HG02938 (cell line): ENCODE measurements around the gene A3GALT2.

Experiments used
- ATAC-seq: cut with Tn5 transposase; IDR thresholded peaks from one replicate; pipeline ENCODE4 v1.9.1; 2021; ENCODE audit warnings: mild to moderate bottlenecking, moderate library complexity; ENCODE audit not compliant: unreplicated experiment

Gene A3GALT2

GRCh38 chr1:33320619-33321165 is at the start of gene A3GALT2:
TSS of gene A3GALT2 (minus strand) at chr1:33321098. CDS start at chr1:33321098, 0 bp downstream.
- no peak for ATAC-seq

GRCh38 chr1:33370301-33370700 is 49.4 kb upstream of the A3GALT2 start:
- no peak for ATAC-seq

GRCh38 chr1:33369764-33370163 is 48.9 kb upstream of the A3GALT2 start:
- no peak for ATAC-seq

GRCh38 chr1:33369081-33369480 is 48.2 kb upstream of the A3GALT2 start:
- ATAC-seq = no peak

GRCh38 chr1:33368431-33368830 is 47.5 kb upstream of the A3GALT2 start:
- ATAC-seq = no peak

GRCh38 chr1:33367485-33368405 is 46.8 kb upstream of the A3GALT2 start:
- ATAC-seq = no peak

- no peak for ATAC-seq
Observed at GRCh38 chr1:33366762-33367484, 46.0 kb upstream of the A3GALT2 start.

- no peak for ATAC-seq
Observed at GRCh38 chr1:33365560-33365997, 44.7 kb upstream of the A3GALT2 start.

- ATAC-seq = no peak
Observed at GRCh38 chr1:33364565-33364918, 43.6 kb upstream of the A3GALT2 start.

- ATAC-seq = no peak
Observed at GRCh38 chr1:33363470-33363861, 42.6 kb upstream of the A3GALT2 start.

GRCh38 chr1:33363021-33363420 is 42.1 kb upstream of the A3GALT2 start:
- no peak for ATAC-seq

- no peak for ATAC-seq
Observed at GRCh38 chr1:33361532-33362235, 40.8 kb upstream of the A3GALT2 start.

- ATAC-seq = no peak
Observed at GRCh38 chr1:33360367-33360766, 39.5 kb upstream of the A3GALT2 start.

- ATAC-seq = no peak
Observed at GRCh38 chr1:33359931-33360330, 39.0 kb upstream of the A3GALT2 start.

- ATAC-seq = no peak
Observed at GRCh38 chr1:33358795-33359503, 38.1 kb upstream of the A3GALT2 start.

GRCh38 chr1:33358114-33358794 is 37.4 kb upstream of the A3GALT2 start:
- no peak for ATAC-seq

GRCh38 chr1:33357099-33357498 is 36.2 kb upstream of the A3GALT2 start:
- no peak for ATAC-seq

- no peak for ATAC-seq
Observed at GRCh38 chr1:33354707-33355316, 33.9 kb upstream of the A3GALT2 start.

GRCh38 chr1:33353531-33353930 is 32.6 kb upstream of the A3GALT2 start:
- no peak for ATAC-seq

GRCh38 chr1:33351281-33351660 is 30.4 kb upstream of the A3GALT2 start:
- ATAC-seq = no peak
